CD4-positive, CD25-positive, alpha-beta regulatory T cell (primary cell): Measurements from ENCODE around the gene DNAH8. TPM values are rescaled to one million over a fixed set of nuclear protein-coding genes. Genes with fewer than 3 reads are reported as not detected.

ENCODE experiments used
- ATAC-seq, 2 donors: fragments of 150-1000 bp; cut with Tn5 transposase; one replicate each; pipeline ENCODE4 v1.10.0; 2021; ENCODE audit warnings: low read depth in 2 of 2, moderate number of reproducible peaks in 2 of 2, moderate library complexity in 1 of 2
- DNase-seq, 3 donors: peaks; one replicate each; pipeline versions ENCODE4 v3.0.0 to v3.0.0-alpha.2; 2012 to 2022; ENCODE audit warnings: mixed read lengths in 1 of 3
- H3K27ac ChIP-seq: one replicate; pipeline ENCODE4 v1.7.0; 2013; ENCODE audit warnings: mild to moderate bottlenecking, low read length; ENCODE audit not compliant: insufficient read depth, poor library complexity, severe bottlenecking
- H3K27me3 ChIP-seq: one replicate; pipeline ENCODE4 v1.7.0; 2013; ENCODE audit warnings: low read length; ENCODE audit not compliant: control insufficient read depth, insufficient read depth
- H3K36me3 ChIP-seq: one replicate; pipeline ENCODE4 v1.7.0; 2013; ENCODE audit warnings: mild to moderate bottlenecking, low read length, moderate library complexity; ENCODE audit not compliant: control insufficient read depth, insufficient read depth
- H3K4me1 ChIP-seq: 2 replicates; pipeline ENCODE4 v1.7.0; 2013; ENCODE audit warnings: mild to moderate bottlenecking, low read length; ENCODE audit not compliant: insufficient read depth, control insufficient read depth, poor library complexity, severe bottlenecking
- H3K4me3 ChIP-seq: one replicate; pipeline ENCODE4 v1.7.0; 2013; ENCODE audit warnings: low read depth, mild to moderate bottlenecking, low read length, moderate library complexity
- H3K9me3 ChIP-seq, 2 experiments: 1 replicate in 1 of 2; 2 replicates in 1 of 2; pipeline ENCODE4 v1.7.0; 2013; ENCODE audit warnings: low read length in 2 of 2, mild to moderate bottlenecking in 1 of 2, moderate library complexity in 1 of 2; ENCODE audit not compliant: control insufficient read depth in 2 of 2
- H3K27ac Mint-ChIP-seq, 3 donors: one replicate each; pipeline ENCODE4 v1.8.0; 2020 to 2022; ENCODE audit warnings: mild to moderate bottlenecking in 3 of 3, mixed read lengths in 3 of 3, moderate library complexity in 2 of 3
- H3K27me3 Mint-ChIP-seq: one replicate; pipeline ENCODE4 v1.8.0; 2022; ENCODE audit warnings: mild to moderate bottlenecking, mixed read lengths
- H3K36me3 Mint-ChIP-seq: one replicate; pipeline ENCODE4 v1.8.0; 2020; ENCODE audit warnings: mixed read lengths
- H3K4me1 Mint-ChIP-seq, 4 donors: one replicate each; pipeline ENCODE4 v1.8.0; 2020 to 2022; ENCODE audit warnings: mixed read lengths in 4 of 4, mild to moderate bottlenecking in 1 of 4
- H3K4me3 Mint-ChIP-seq, 4 donors: one replicate each; pipeline ENCODE4 v1.8.0; 2020 to 2022; ENCODE audit warnings: mild to moderate bottlenecking in 4 of 4, mixed read lengths in 4 of 4, moderate library complexity in 3 of 4
- H3K9me3 Mint-ChIP-seq, 7 donors: one replicate each; pipeline ENCODE4 v1.8.0; 2020 to 2022; ENCODE audit warnings: mixed read lengths in 7 of 7, mild to moderate bottlenecking in 3 of 7, moderate library complexity in 2 of 7
- polyA plus RNA-seq, 4 donors: library from polyadenylated mRNA; unstranded; fragments of 300-500 nt; fragmentation: Illumina TruSeq; gene quantifications; one replicate each; pipeline ENCODE4 v1.2.3, GENCODE V29; 2021
- total RNA-seq: library from RNA; stranded (reverse); gene quantifications from one replicate; pipeline ENCODE4 v1.2.3, GENCODE V29; 2022

DNAH8 gene
- total and polyA plus RNA-seq, 5 donors from 2014 or later = 0.05 to 1.2 (median 0.57) TPM

GRCh38 chr6:39048481-39049399 lies 333.6 kb downstream of the DNAH8 start, which contains the start of gene GLP1R:
GLP1R (plus strand) TSS chr6:39048781; CDS start chr6:39048841, 60 bp downstream.
- Mint-ChIP-seq H3K27me3 (peaks cover 46% of the 10 kb centered on the region), H3K4me1 (peaks cover 0 to 25% (median 6%) of the 10 kb centered on the region in 4 donors), H3K4me3 (peak within 1 kb of the TSS in 3 of 4 donors; percentile 63 to 79 (median 68)), H3K36me3 (no peaks in the 10 kb centered on the region), H3K27ac (no peak within 1 kb of the TSS), H3K9me3 (peaks cover 0 to 2% (median 0%) of the 10 kb centered on the region in 7 donors)
- H3K27me3 ChIP-seq = peaks cover 6% of the 10 kb centered on the region
- no peaks in the 10 kb centered on the region for H3K36me3 ChIP-seq
- peaks cover 3% of the 10 kb centered on the region for H3K4me1 ChIP-seq
- H3K27ac ChIP-seq = no peak within 1 kb of the TSS
- H3K9me3 ChIP-seq = no peaks in the 10 kb centered on the region
- no peak within 1 kb of the TSS for H3K4me3 ChIP-seq
- DNase-seq = no peak
- ATAC-seq = peak; percentile 26 to 32

GRCh38 chr6:39049575-39050283 lies 334.6 kb downstream of the DNAH8 start:
- peak overlapping the region in 2 of 4 donors; percentile 16 to 68 for H3K4me3 Mint-ChIP-seq

GRCh38 chr6:39050453-39051112 lies 335.5 kb downstream of the DNAH8 start:
- H3K4me3 Mint-ChIP-seq = no peak overlapping the region
- no peak overlapping the region for H3K4me3 ChIP-seq
- no peaks in the 10 kb centered on the region for H3K36me3 ChIP-seq
- H3K4me1 ChIP-seq = peaks cover 3% of the 10 kb centered on the region
- peaks cover 51% of the 10 kb centered on the region for H3K27me3 Mint-ChIP-seq
- H3K27ac ChIP-seq = no peak overlapping the region
- H3K4me1 Mint-ChIP-seq = peaks cover 0 to 25% (median 6%) of the 10 kb centered on the region in 4 donors
- peaks cover 6% of the 10 kb centered on the region for H3K27me3 ChIP-seq
- no peaks in the 10 kb centered on the region for H3K9me3 ChIP-seq
- H3K27ac Mint-ChIP-seq = peak overlapping the region in 1 of 3 donors; percentile 32
- ATAC-seq (no peak), DNase-seq (no peak)
- peaks cover 0 to 2% (median 0%) of the 10 kb centered on the region in 7 donors for H3K9me3 Mint-ChIP-seq
- H3K36me3 Mint-ChIP-seq = no peaks in the 10 kb centered on the region

More at GRCh38 chr6:39049575-39050283, 334.6 kb downstream of the DNAH8 start:
- Mint-ChIP-seq H3K4me1 (peaks cover 0 to 25% (median 6%) of the 10 kb centered on the region in 4 donors), H3K27ac (peak overlapping the region in 1 of 3 donors; percentile 80), H3K9me3 (peaks cover 0 to 2% (median 0%) of the 10 kb centered on the region in 7 donors), H3K27me3 (peaks cover 51% of the 10 kb centered on the region), H3K36me3 (no peaks in the 10 kb centered on the region)
- H3K4me3 ChIP-seq = no peak overlapping the region
- H3K27ac ChIP-seq = no peak overlapping the region
- no peaks in the 10 kb centered on the region for H3K9me3 ChIP-seq
- ATAC-seq (no peak), DNase-seq (no peak)
- H3K4me1 ChIP-seq = peaks cover 3% of the 10 kb centered on the region
- peaks cover 6% of the 10 kb centered on the region for H3K27me3 ChIP-seq
- H3K36me3 ChIP-seq = no peaks in the 10 kb centered on the region

GRCh38 chr6:39051399-39052122 lies 336.4 kb downstream of the DNAH8 start:
- Mint-ChIP-seq H3K4me1 (peaks cover 0 to 25% (median 6%) of the 10 kb centered on the region in 4 donors), H3K27ac (peak overlapping the region in 1 of 3 donors; percentile 21), H3K4me3 (no peak overlapping the region), H3K27me3 (peaks cover 56% of the 10 kb centered on the region), H3K9me3 (peaks cover 0 to 2% (median 0%) of the 10 kb centered on the region in 7 donors), H3K36me3 (no peaks in the 10 kb centered on the region)
- H3K27ac ChIP-seq = no peak overlapping the region
- no peaks in the 10 kb centered on the region for H3K9me3 ChIP-seq
- no peak for ATAC-seq
- peaks cover 3% of the 10 kb centered on the region for H3K4me1 ChIP-seq
- no peak overlapping the region for H3K4me3 ChIP-seq
- no peaks in the 10 kb centered on the region for H3K36me3 ChIP-seq
- DNase-seq = peak in 1 of 3 donors; percentile 17
- peaks cover 6% of the 10 kb centered on the region for H3K27me3 ChIP-seq

- Histone ChIP-seq H3K27me3 (peaks cover 4% of the 10 kb centered on the region), H3K4me3 (no peak overlapping the region), H3K9me3 (no peaks in the 10 kb centered on the region), H3K4me1 (peaks cover 3% of the 10 kb centered on the region), H3K36me3 (no peaks in the 10 kb centered on the region), H3K27ac (no peak overlapping the region)
- Mint-ChIP-seq H3K36me3 (no peaks in the 10 kb centered on the region), H3K4me1 (peaks cover 0 to 25% (median 6%) of the 10 kb centered on the region in 4 donors), H3K27ac (no peak overlapping the region), H3K9me3 (no peaks in the 10 kb centered on the region), H3K27me3 (peaks cover 43% of the 10 kb centered on the region), H3K4me3 (no peak overlapping the region)
- DNase-seq (no peak), ATAC-seq (no peak)
Measured at GRCh38 chr6:39053016-39053624, 338.0 kb downstream of the DNAH8 start.

GRCh38 chr6:39053854-39054576 lies 338.9 kb downstream of the DNAH8 start:
- no peaks in the 10 kb centered on the region for H3K36me3 Mint-ChIP-seq
- ATAC-seq = no peak
- Histone ChIP-seq H3K4me3 (no peak overlapping the region), H3K9me3 (no peaks in the 10 kb centered on the region), H3K27me3 (peaks cover 4% of the 10 kb centered on the region), H3K4me1 (peaks cover 3% of the 10 kb centered on the region), H3K27ac (no peak overlapping the region), H3K36me3 (no peaks in the 10 kb centered on the region)
- DNase-seq = no peak
- H3K27ac Mint-ChIP-seq = no peak overlapping the region
- peaks cover 0 to 25% (median 6%) of the 10 kb centered on the region in 4 donors for H3K4me1 Mint-ChIP-seq
- H3K27me3 Mint-ChIP-seq = peaks cover 43% of the 10 kb centered on the region
- no peaks in the 10 kb centered on the region for H3K9me3 Mint-ChIP-seq
- H3K4me3 Mint-ChIP-seq = no peak overlapping the region
